Measurements from ENCODE around the gene COL23A1. TPM values are rescaled to one million over a fixed set of nuclear protein-coding genes. Genes with fewer than 3 reads are reported as not detected.

Gene COL23A1
- total RNA-seq, 2 donors from 2014 or later: 0.17 to 0.19 TPM

DNA sequence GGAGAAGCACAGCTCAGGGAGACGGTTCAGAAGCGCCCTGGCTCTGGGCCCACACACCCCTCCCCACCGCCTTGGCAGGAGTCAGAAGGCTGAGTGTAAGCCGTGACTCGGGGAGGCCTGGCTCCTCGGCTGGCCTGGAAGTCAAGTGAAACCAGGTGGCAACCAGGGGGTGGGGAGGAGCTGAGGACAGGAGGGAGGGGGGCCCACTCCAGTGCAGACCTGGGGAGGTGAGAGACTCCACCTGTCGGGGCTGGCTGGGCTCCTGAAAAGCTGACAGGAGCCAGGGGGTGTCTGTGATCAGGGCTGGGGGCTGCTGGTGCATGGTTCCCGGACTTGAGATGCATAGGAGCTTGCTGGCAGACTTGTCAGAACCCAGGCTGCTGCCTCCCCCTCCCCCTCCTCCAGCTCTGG, 207.4 kb downstream of the COL23A1 start:
- ATAC-seq: no peak
- Mint-ChIP-seq H3K9me3 (no peaks in the 10 kb centered on the region), H3K4me1 (ENCODE audit: low read depth in 2 of 2) (no peaks in the 10 kb centered on the region), H3K27me3 (peaks cover 6 to 8% of the 10 kb centered on the region in 2 donors), H3K4me3 (no peak overlapping the region), H3K36me3 (no peaks in the 10 kb centered on the region), H3K27ac (no peak overlapping the region)
- peak; percentile 31 for DNase-seq (ENCODE audit: low spot score)

- H3K4me3 Mint-ChIP-seq: no peak overlapping the region
- DNase-seq (ENCODE audit: low spot score) (peak; percentile 16), ATAC-seq (no peak)
- no peaks in the 10 kb centered on the region for H3K36me3 Mint-ChIP-seq
- no peak overlapping the region for H3K27ac Mint-ChIP-seq
- H3K27me3 Mint-ChIP-seq: peaks cover 3 to 4% of the 10 kb centered on the region in 2 donors
- no peaks in the 10 kb centered on the region for H3K9me3 Mint-ChIP-seq
- H3K4me1 Mint-ChIP-seq (ENCODE audit: low read depth in 2 of 2): no peaks in the 10 kb centered on the region
Measured at GRCh38 chr5:178381921-178382695, 208.1 kb downstream of the COL23A1 start.

- Mint-ChIP-seq H3K27ac (no peak overlapping the region), H3K9me3 (no peaks in the 10 kb centered on the region), H3K27me3 (peaks cover 0 to under 1% of the 10 kb centered on the region in 2 donors), H3K4me1 (ENCODE audit: low read depth in 2 of 2) (no peaks in the 10 kb centered on the region), H3K4me3 (no peak overlapping the region), H3K36me3 (no peaks in the 10 kb centered on the region)
- DNase-seq (ENCODE audit: low spot score): peak; percentile 32
- no peak for ATAC-seq
Measured at GRCh38 chr5:178381206-178381605, 209.0 kb downstream of the COL23A1 start.

DNA sequence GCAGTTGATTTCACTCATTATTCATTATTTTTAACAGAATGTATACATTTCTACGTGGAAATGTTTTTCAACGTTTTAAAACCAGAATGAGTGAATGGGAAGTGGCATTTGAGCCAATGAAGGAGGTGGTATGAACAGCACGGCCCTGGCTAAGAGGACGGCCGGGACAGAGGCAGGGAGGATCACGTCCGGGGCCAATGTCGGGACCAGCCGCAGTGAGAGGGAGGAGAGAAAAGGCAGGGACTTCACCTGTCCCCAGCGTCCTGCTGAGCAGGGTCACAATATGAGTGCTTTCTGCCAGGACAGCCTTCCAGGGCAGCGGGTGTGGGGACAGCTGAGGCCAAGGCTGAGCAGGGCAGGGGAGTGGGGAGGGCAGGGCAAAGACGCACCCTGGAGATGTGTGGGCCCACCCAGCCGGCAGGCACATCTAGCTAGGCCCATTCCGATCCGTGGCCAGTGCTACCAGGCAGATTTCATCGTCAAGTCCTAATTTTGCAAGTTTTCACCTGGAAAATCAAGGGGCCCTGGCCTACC, 209.6 kb downstream of the COL23A1 start:
- Mint-ChIP-seq H3K4me3 (no peak overlapping the region), H3K27me3 (peaks cover 0 to 4% of the 10 kb centered on the region in 2 donors), H3K36me3 (no peaks in the 10 kb centered on the region), H3K27ac (no peak overlapping the region), H3K4me1 (ENCODE audit: low read depth in 2 of 2) (no peaks in the 10 kb centered on the region), H3K9me3 (no peaks in the 10 kb centered on the region)
- DNase-seq (ENCODE audit: low spot score) (peak; percentile 20), ATAC-seq (no peak)

GRCh38 chr5:178380086-178380485, 210.1 kb downstream of the COL23A1 start:
- Mint-ChIP-seq H3K4me1 (ENCODE audit: low read depth in 2 of 2) (no peaks in the 10 kb centered on the region), H3K9me3 (no peaks in the 10 kb centered on the region), H3K27ac (no peak overlapping the region), H3K27me3 (peaks cover 0 to 4% of the 10 kb centered on the region in 2 donors), H3K36me3 (no peaks in the 10 kb centered on the region), H3K4me3 (no peak overlapping the region)
- DNase-seq (ENCODE audit: low spot score) (peak; percentile 51), ATAC-seq (no peak)

- DNase-seq (ENCODE audit: low spot score) (peak; percentile 38), ATAC-seq (no peak)
- Mint-ChIP-seq H3K4me1 (ENCODE audit: low read depth in 2 of 2) (no peaks in the 10 kb centered on the region), H3K4me3 (no peak overlapping the region), H3K9me3 (no peaks in the 10 kb centered on the region), H3K27ac (no peak overlapping the region), H3K36me3 (no peaks in the 10 kb centered on the region), H3K27me3 (peaks cover 0 to 4% of the 10 kb centered on the region in 2 donors)
Measured at GRCh38 chr5:178378527-178379484, 211.4 kb downstream of the COL23A1 start.

GRCh38 chr5:178377583-178378270, 212.5 kb downstream of the COL23A1 start:
- Mint-ChIP-seq H3K27ac (no peak overlapping the region), H3K27me3 (peaks cover 0 to 4% of the 10 kb centered on the region in 2 donors), H3K4me1 (ENCODE audit: low read depth in 2 of 2) (no peaks in the 10 kb centered on the region), H3K4me3 (no peak overlapping the region), H3K9me3 (no peaks in the 10 kb centered on the region), H3K36me3 (no peaks in the 10 kb centered on the region)
- DNase-seq (ENCODE audit: low spot score): peak; percentile 41
- no peak for ATAC-seq

DNA sequence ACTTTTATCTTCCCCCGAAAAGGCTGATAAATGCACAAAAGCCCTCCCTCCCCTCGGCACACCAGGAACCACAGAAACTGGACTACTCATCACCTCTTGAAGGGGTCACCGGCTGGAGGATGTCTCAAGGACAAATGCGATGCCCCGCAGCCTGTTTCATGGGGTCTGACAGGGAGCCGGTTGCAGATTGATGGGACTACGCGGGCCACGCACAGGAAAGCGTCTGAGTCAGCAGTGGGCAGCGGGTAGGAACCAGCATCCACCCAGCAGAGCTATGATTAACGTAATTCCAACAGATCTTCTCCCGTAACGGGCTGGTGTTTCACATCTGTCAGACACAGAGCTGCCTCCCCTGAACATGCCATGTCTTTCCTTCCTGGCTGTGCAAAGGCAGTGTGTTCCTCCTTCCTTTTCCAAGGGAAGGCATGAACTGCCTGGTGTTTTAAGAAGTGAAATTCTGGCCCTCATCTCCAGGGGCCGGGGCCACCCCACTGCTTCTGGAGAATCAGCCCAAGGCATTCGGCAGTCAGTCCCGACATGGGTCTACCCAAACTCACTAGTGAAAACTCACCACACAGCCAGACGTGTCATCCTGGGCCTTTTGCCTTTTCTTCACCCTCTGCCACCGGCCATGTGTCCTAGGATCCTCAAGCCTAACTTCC, 213.1 kb downstream of the COL23A1 start:
- no peak for ATAC-seq
- peaks cover 2 to 7% of the 10 kb centered on the region in 2 donors for H3K27me3 Mint-ChIP-seq

DNA sequence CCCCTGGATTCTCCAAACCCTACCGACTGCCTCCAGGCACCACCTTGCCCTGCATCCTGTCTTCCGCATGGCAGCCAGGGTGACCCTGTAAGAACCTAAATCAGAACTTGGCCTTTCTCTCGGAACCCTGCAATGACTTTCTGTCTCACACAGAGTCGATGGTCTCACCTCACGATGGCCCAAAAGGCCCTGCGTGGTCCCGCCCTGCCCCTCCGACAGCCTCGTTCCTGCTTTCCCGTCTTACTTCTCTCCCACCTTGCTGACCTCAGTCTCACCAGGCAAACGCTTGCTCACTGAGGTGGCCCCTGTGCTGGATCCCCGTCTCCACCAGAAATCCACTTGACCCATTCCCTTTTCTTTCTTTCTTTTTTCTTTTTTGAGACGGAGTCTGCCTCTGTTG, 214.8 kb downstream of the COL23A1 start:
- peaks cover 7 to 9% of the 10 kb centered on the region in 2 donors for H3K27me3 Mint-ChIP-seq
- ATAC-seq (no peak), DNase-seq (ENCODE audit: low spot score) (peak; percentile 52)
- no peaks in the 10 kb centered on the region for H3K36me3 Mint-ChIP-seq
- H3K27ac Mint-ChIP-seq: no peak overlapping the region
- H3K4me1 Mint-ChIP-seq (ENCODE audit: low read depth in 2 of 2): no peaks in the 10 kb centered on the region
- no peak overlapping the region for H3K4me3 Mint-ChIP-seq
- no peaks in the 10 kb centered on the region for H3K9me3 Mint-ChIP-seq

More for the DNA sequence above, 213.1 kb downstream of the COL23A1 start:
- H3K4me3 Mint-ChIP-seq: no peak overlapping the region
- DNase-seq (ENCODE audit: low spot score): peak; percentile 50
- H3K36me3 Mint-ChIP-seq: no peaks in the 10 kb centered on the region
- H3K4me1 Mint-ChIP-seq (ENCODE audit: low read depth in 2 of 2): no peaks in the 10 kb centered on the region
- no peaks in the 10 kb centered on the region for H3K9me3 Mint-ChIP-seq
- no peak overlapping the region for H3K27ac Mint-ChIP-seq

DNA sequence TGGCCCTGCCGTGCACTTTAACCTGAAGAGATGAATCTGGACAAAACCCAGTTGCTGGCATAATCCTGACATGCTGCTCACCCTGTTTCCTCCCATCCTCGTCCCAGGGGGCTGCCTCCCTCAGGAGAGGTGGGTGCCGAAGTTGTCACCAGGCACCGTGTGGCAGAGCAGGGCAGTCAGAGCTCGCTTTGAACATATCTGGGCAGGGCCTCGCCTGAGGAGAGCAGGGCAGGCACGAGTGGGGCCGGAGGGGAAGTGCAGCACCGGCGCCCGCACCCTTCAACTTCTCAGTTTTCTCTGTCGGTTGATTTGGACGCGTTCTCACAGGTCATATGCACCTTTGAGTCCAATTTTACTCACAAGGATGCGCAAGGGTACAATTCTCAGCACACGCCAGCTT, 216.5 kb downstream of the COL23A1 start:
- DNase-seq (ENCODE audit: low spot score) (no peak), ATAC-seq (no peak)
- no peaks in the 10 kb centered on the region for H3K36me3 Mint-ChIP-seq
- no peaks in the 10 kb centered on the region for H3K9me3 Mint-ChIP-seq
- peaks cover 7 to 9% of the 10 kb centered on the region in 2 donors for H3K27me3 Mint-ChIP-seq
- H3K4me1 Mint-ChIP-seq (ENCODE audit: low read depth in 2 of 2): no peaks in the 10 kb centered on the region
- H3K27ac Mint-ChIP-seq: no peak overlapping the region
- H3K4me3 Mint-ChIP-seq: no peak overlapping the region

GRCh38 chr5:178372142-178372571, 218.0 kb downstream of the COL23A1 start:
- H3K36me3 Mint-ChIP-seq: no peaks in the 10 kb centered on the region
- DNase-seq (ENCODE audit: low spot score): peak; percentile 20

GRCh38 chr5:178371362-178372111, 218.7 kb downstream of the COL23A1 start:
- no peak overlapping the region for H3K4me3 Mint-ChIP-seq

More at GRCh38 chr5:178372142-178372571, 218.0 kb downstream of the COL23A1 start:
- H3K4me1 Mint-ChIP-seq (ENCODE audit: low read depth in 2 of 2): no peaks in the 10 kb centered on the region
- peaks cover 7 to 9% of the 10 kb centered on the region in 2 donors for H3K27me3 Mint-ChIP-seq
- no peak for ATAC-seq
- H3K4me3 Mint-ChIP-seq: no peak overlapping the region
- no peak overlapping the region for H3K27ac Mint-ChIP-seq
- H3K9me3 Mint-ChIP-seq: no peaks in the 10 kb centered on the region

More at GRCh38 chr5:178371362-178372111, 218.7 kb downstream of the COL23A1 start:
- Mint-ChIP-seq H3K4me1 (ENCODE audit: low read depth in 2 of 2) (no peaks in the 10 kb centered on the region), H3K9me3 (no peaks in the 10 kb centered on the region), H3K36me3 (no peaks in the 10 kb centered on the region), H3K27ac (no peak overlapping the region), H3K27me3 (peaks cover 7 to 9% of the 10 kb centered on the region in 2 donors)
- DNase-seq (ENCODE audit: low spot score) (peak; percentile 47), ATAC-seq (no peak)
